Measurements from ENCODE around the gene MEGF9.
"Not testable (repeated sequence)": the region's sequence is repeated elsewhere in the genome, so short reads cannot be mapped to it uniquely, and the experiment has no call there.

MEGF9 gene

DNA sequence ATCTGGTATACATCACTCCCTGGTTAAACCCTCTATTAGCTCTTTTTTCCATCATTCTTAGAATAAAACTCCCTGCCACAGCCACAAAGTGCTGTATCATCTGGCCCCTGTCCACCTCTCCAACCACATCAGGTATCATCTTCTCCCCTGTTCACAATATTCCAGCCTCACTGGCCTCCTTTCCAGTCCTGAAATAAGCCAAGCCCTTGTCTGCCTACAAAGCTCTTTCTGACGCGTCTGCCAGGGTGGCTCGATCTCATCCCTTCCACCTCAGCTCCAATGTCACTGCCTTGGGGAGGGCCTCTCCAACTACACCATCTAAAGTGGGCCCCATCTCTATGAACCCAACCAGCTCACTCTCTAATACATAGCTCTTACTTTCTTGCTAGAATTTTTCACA is 155.8 kb downstream of the MEGF9 start:
- no peak overlapping the region for H2AFZ ChIP-seq (ENCODE audit: low read depth, low read length)
- H3K36me3 ChIP-seq (replicated peaks; ENCODE audit: low read depth, low read length): peaks cover 33% of the 10 kb centered on the region
- peaks cover 6% of the 10 kb centered on the region for H3K4me1 ChIP-seq (ENCODE audit: low read length)
- peaks cover 31% of the 10 kb centered on the region for H3K79me2 ChIP-seq (ENCODE audit: low read length)
- H3K9ac ChIP-seq (ENCODE audit: low read length): no peak overlapping the region
- no peak overlapping the region for H3K4me2 ChIP-seq (ENCODE audit: low read length)
- no peak overlapping the region for H3K27ac ChIP-seq (ENCODE audit: low read length)
- H3K4me3 ChIP-seq (ENCODE audit: low read length): no peak overlapping the region
- peaks cover 3% of the 10 kb centered on the region; the same call in 1 of the 2 replicates for H4K20me1 ChIP-seq (ENCODE audit: insufficient read depth, low read length)
- no peaks in the 10 kb centered on the region for H3K27me3 ChIP-seq (ENCODE audit: low read depth, low read length)
- no peak for TF ChIP-seq CTCF (IDR thresholded peaks at IDR 0.05; ENCODE audit: low read depth, low read length)
- TF ChIP-seq EZH2phosphoT487 (IDR thresholded peaks at IDR 0.05; ENCODE audit: low read depth): no peak
- H3K9me3 ChIP-seq (ENCODE audit: insufficient read depth, low read length): no peaks in the 10 kb centered on the region

DNA sequence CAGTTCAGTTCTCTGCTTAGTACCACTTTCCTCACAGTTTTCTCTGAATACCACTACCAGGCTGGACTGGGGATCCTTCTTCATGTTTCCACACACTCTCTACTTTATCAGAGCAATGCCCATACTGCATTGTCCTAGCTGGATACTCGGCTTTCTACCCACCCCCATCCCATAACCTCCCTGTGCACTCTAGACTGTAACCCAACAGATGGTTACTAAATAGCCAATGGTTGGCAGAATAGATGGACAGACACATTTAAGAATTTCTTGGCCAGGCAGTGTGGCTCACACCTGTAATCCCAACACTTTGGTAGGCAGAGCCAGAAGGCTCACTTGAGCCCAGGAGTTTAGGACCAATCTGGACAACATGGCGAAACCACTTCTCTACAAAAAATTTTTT is 157.1 kb downstream of the MEGF9 start:
- Histone ChIP-seq H3K4me2 (ENCODE audit: low read length) (no peak overlapping the region), H3K9ac (ENCODE audit: low read length) (no peak overlapping the region), H3K9me3 (ENCODE audit: insufficient read depth, low read length) (no peaks in the 10 kb centered on the region), H3K4me3 (ENCODE audit: low read length) (no peak overlapping the region), H3K27me3 (ENCODE audit: low read depth, low read length) (no peaks in the 10 kb centered on the region), H3K4me1 (ENCODE audit: low read length) (peaks cover 6% of the 10 kb centered on the region), H3K79me2 (ENCODE audit: low read length) (peaks cover 22% of the 10 kb centered on the region), H2AFZ (ENCODE audit: low read depth, low read length) (no peak overlapping the region), H3K36me3 (replicated peaks; ENCODE audit: low read depth, low read length) (peaks cover 35% of the 10 kb centered on the region), H4K20me1 (ENCODE audit: insufficient read depth, low read length) (peaks cover 3% of the 10 kb centered on the region; the same call in 1 of the 2 replicates), H3K27ac (ENCODE audit: low read length) (no peak overlapping the region)
- TF ChIP-seq EZH2phosphoT487 (IDR thresholded peaks at IDR 0.05; ENCODE audit: low read depth) (no peak), CTCF (IDR thresholded peaks at IDR 0.05; ENCODE audit: low read depth, low read length) (no peak)

- Histone ChIP-seq H3K27ac (ENCODE audit: low read length) (no peak overlapping the region), H3K4me1 (ENCODE audit: low read length) (peaks cover 6% of the 10 kb centered on the region), H3K4me2 (ENCODE audit: low read length) (no peak overlapping the region), H3K79me2 (ENCODE audit: low read length) (peaks cover 21% of the 10 kb centered on the region), H2AFZ (ENCODE audit: low read depth, low read length) (no peak overlapping the region), H3K36me3 (replicated peaks; ENCODE audit: low read depth, low read length) (peaks cover 31% of the 10 kb centered on the region), H3K4me3 (ENCODE audit: low read length) (no peak overlapping the region), H3K9ac (ENCODE audit: low read length) (no peak overlapping the region), H3K27me3 (ENCODE audit: low read depth, low read length) (no peaks in the 10 kb centered on the region), H4K20me1 (ENCODE audit: insufficient read depth, low read length) (peaks cover 3% of the 10 kb centered on the region; the same call in 1 of the 2 replicates), H3K9me3 (ENCODE audit: insufficient read depth, low read length) (no peaks in the 10 kb centered on the region)
- TF ChIP-seq CTCF (IDR thresholded peaks at IDR 0.05; ENCODE audit: low read depth, low read length) (no peak), EZH2phosphoT487 (IDR thresholded peaks at IDR 0.05; ENCODE audit: low read depth) (no peak)
These were observed 157.5 kb downstream of the MEGF9 start for GRCh38 chr9:120556775-120557174.

DNA sequence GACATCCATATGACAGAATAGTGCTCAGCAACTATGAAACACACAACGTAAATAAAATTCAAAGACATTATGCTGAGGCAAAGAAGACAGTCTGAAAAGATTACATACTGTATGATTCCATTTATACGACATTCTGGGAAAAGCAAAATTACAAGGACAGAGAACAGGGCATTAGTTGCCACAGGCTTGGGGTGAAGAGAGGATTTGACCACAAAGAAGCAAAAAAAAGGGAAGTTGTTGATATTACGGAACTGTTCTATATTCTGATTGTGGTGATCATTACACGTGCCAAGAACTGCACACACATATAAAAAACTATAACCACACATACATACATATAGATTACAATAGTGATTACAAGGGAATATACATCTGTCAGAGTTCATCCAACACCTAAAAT is 158.4 kb downstream of the MEGF9 start:
- H3K27ac ChIP-seq (ENCODE audit: low read length): no peak overlapping the region
- H3K9ac ChIP-seq (ENCODE audit: low read length): no peak overlapping the region
- peaks cover 6% of the 10 kb centered on the region for H3K4me1 ChIP-seq (ENCODE audit: low read length)
- no peak for TF ChIP-seq EZH2phosphoT487 (IDR thresholded peaks at IDR 0.05; ENCODE audit: low read depth)
- no peak for TF ChIP-seq CTCF (IDR thresholded peaks at IDR 0.05; ENCODE audit: low read depth, low read length)
- H3K9me3 ChIP-seq (ENCODE audit: insufficient read depth, low read length): no peaks in the 10 kb centered on the region
- H2AFZ ChIP-seq (ENCODE audit: low read depth, low read length): no peak overlapping the region
- peaks cover 34% of the 10 kb centered on the region for H3K36me3 ChIP-seq (replicated peaks; ENCODE audit: low read depth, low read length)
- H3K79me2 ChIP-seq (ENCODE audit: low read length): peaks cover 21% of the 10 kb centered on the region
- H4K20me1 ChIP-seq (ENCODE audit: insufficient read depth, low read length): peaks cover 3% of the 10 kb centered on the region; the same call in 1 of the 2 replicates
- H3K27me3 ChIP-seq (ENCODE audit: low read depth, low read length): no peaks in the 10 kb centered on the region
- no peak overlapping the region for H3K4me3 ChIP-seq (ENCODE audit: low read length)
- no peak overlapping the region for H3K4me2 ChIP-seq (ENCODE audit: low read length)

GRCh38 chr9:120552210-120552704 is 162.0 kb downstream of the MEGF9 start:
- H3K4me1 ChIP-seq (ENCODE audit: low read length); H3K4me3 ChIP-seq (ENCODE audit: low read length); H2AFZ ChIP-seq (ENCODE audit: low read depth, low read length); H3K9me3 ChIP-seq (ENCODE audit: insufficient read depth, low read length); H3K9ac ChIP-seq (ENCODE audit: low read length); H3K27me3 ChIP-seq (ENCODE audit: low read depth, low read length); H4K20me1 ChIP-seq (ENCODE audit: insufficient read depth, low read length); H3K4me2 ChIP-seq (ENCODE audit: low read length); H3K27ac ChIP-seq (ENCODE audit: low read length): not testable (repeated sequence)
- Histone ChIP-seq H3K36me3 (replicated peaks; ENCODE audit: low read depth, low read length) (peaks cover 53% of the 10 kb centered on the region), H3K79me2 (ENCODE audit: low read length) (peaks cover 12% of the 10 kb centered on the region)
